Breast epithelium (tissue), 4 donors: ENCODE results near the gene DNAH17. TPM values are rescaled to one million over a fixed set of nuclear protein-coding genes. Genes with fewer than 3 reads are reported as not detected.
A peak's percentile ranks its signal among the peaks of the same experiment; 100 is the strongest.

Experiments used
- DNase-seq, 2 donors: peaks; one replicate each; pipeline ENCODE4 v3.0.0-alpha.2; 2019; ENCODE audit warnings: low spot score in 2 of 2
- H3K27ac ChIP-seq, 2 donors: fragments of 200-600 bp; sonication (generic) in 1 of 2; one replicate each; pipeline ENCODE4 v1.5.1; 2016 to 2019; ENCODE audit warnings: mild to moderate bottlenecking in 1 of 2
- H3K27me3 ChIP-seq, 2 donors: fragments of 200-600 bp; sonication (generic) in 1 of 2; one replicate each; pipeline versions ENCODE4 v1.5.1 to v1.6.0; 2017 to 2019; ENCODE audit warnings: control low read depth in 1 of 2, mild to moderate bottlenecking in 1 of 2
- H3K36me3 ChIP-seq: fragments of 200-600 bp; one replicate; pipeline ENCODE4 v1.5.1; 2019
- H3K4me1 ChIP-seq, 2 donors: fragments of 200-600 bp; sonication (generic); one replicate each; pipeline ENCODE4 v1.5.1; 2016 to 2019; ENCODE audit warnings: control low read depth in 1 of 2
- H3K4me3 ChIP-seq, 3 donors: fragments of 200-600 bp; sonication (generic); 1 replicate in 2 of 3; 2 replicates in 1 of 3; pipeline ENCODE4 v1.5.1; 2016 to 2019; ENCODE audit warnings: mild to moderate bottlenecking in 3 of 3, moderate library complexity in 2 of 3
- H3K9me3 ChIP-seq, 2 donors: fragments of 200-600 bp; sonication (generic) in 1 of 2; one replicate each; pipeline ENCODE4 v1.5.1; 2016 to 2019; ENCODE audit warnings: control low read depth in 1 of 2
- POLR2A ChIP-seq: fragments of 450-650 bp; IDR thresholded peaks from one replicate; pipeline ENCODE4 v1.6.1; 2016; ENCODE audit warnings: antibody characterized with exemption, mild to moderate bottlenecking, moderate library complexity
- POLR2AphosphoS5 ChIP-seq, 3 donors: sonication (generic); formaldehyde crosslinking; IDR thresholded peaks; one replicate each; pipeline ENCODE4 v1.6.1; 2017; ENCODE audit warnings: antibody characterized with exemption in 3 of 3
- intact Hi-C: fragments of 100-400 bp; cut with DNase I; formaldehyde crosslinking; loops from one replicate; pipeline ENCODE4 v1.15.1; 2023; ENCODE audit warnings: low total_unique reads
- total RNA-seq, 3 donors: library from RNA; depleted of rRNA; stranded (reverse); fragments of >200 nt; gene quantifications; one replicate each; pipeline ENCODE4 v1.1.0, GENCODE V29; 2016
- TF ChIP-seq, protein P1 (sequence below), 3 donors: fragments of 450-650 bp; IDR thresholded peaks; one replicate each; pipeline ENCODE4 v1.5.1; 2016 to 2017; ENCODE audit warnings: antibody characterized with exemption in 3 of 3, mild to moderate bottlenecking in 3 of 3, moderate library complexity in 3 of 3

The DNAH17 gene
- total RNA-seq, 3 donors from 2014 or later, result 0.15 to 0.33 TPM; not detected in 1

DNA sequence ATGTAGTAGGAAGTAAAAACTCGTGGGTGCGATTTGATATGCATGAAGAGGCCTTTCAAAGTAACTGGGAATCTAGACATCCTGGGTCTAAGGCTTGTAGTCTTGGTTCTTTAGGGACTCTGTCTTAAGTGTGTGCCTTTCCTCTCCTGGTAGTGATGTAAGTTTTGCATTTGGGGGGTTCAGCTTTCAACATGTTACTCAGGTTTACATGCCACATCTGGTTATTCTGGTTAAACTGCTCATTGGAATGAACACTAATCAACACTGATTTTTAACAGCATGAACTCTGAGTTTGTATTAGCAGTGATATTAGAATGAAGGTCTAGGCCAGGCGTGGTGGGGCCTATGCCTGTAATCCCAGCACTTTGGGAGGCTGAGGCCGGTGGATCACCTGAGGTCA lies 183.6 kb downstream of the DNAH17 start:
- H3K9me3 ChIP-seq, result no peaks in the 10 kb centered on the region
- no peaks in the 10 kb centered on the region for H3K36me3 ChIP-seq
- H3K4me1 ChIP-seq, result peaks cover 4 to 10% of the 10 kb centered on the region in 2 donors
- TF ChIP-seq, protein P1, sequence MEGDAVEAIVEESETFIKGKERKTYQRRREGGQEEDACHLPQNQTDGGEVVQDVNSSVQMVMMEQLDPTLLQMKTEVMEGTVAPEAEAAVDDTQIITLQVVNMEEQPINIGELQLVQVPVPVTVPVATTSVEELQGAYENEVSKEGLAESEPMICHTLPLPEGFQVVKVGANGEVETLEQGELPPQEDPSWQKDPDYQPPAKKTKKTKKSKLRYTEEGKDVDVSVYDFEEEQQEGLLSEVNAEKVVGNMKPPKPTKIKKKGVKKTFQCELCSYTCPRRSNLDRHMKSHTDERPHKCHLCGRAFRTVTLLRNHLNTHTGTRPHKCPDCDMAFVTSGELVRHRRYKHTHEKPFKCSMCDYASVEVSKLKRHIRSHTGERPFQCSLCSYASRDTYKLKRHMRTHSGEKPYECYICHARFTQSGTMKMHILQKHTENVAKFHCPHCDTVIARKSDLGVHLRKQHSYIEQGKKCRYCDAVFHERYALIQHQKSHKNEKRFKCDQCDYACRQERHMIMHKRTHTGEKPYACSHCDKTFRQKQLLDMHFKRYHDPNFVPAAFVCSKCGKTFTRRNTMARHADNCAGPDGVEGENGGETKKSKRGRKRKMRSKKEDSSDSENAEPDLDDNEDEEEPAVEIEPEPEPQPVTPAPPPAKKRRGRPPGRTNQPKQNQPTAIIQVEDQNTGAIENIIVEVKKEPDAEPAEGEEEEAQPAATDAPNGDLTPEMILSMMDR (IDR thresholded peaks at IDR 0.05), result no peak
- TF ChIP-seq POLR2A (no peak), POLR2AphosphoS5 (IDR thresholded peaks at IDR 0.05) (no peak)
- no peak for DNase-seq
- H3K27ac ChIP-seq, result no peak overlapping the region
- intact Hi-C loops, result no loop called here
- H3K27me3 ChIP-seq, result no peaks in the 10 kb centered on the region
- no peak overlapping the region for H3K4me3 ChIP-seq

GRCh38 chr17:78392295-78392694 lies 184.9 kb downstream of the DNAH17 start:
- H3K9me3 ChIP-seq, result no peaks in the 10 kb centered on the region
- no peaks in the 10 kb centered on the region for H3K27me3 ChIP-seq
- H3K4me3 ChIP-seq, result no peak overlapping the region
- peak overlapping the region in 1 of 2 donors; percentile 52 for H3K27ac ChIP-seq
- intact Hi-C loops, result no loop called here
- no peaks in the 10 kb centered on the region for H3K36me3 ChIP-seq
- peaks cover 0 to 3% of the 10 kb centered on the region in 2 donors for H3K4me1 ChIP-seq
- TF ChIP-seq POLR2A (no peak), POLR2AphosphoS5 (IDR thresholded peaks at IDR 0.05) (no peak)
- TF ChIP-seq, protein P1 (IDR thresholded peaks at IDR 0.05), result no peak
- DNase-seq, result no peak

- DNase-seq, result no peak
- H3K4me1 ChIP-seq, result no peaks in the 10 kb centered on the region
- no peaks in the 10 kb centered on the region for H3K9me3 ChIP-seq
- H3K27ac ChIP-seq, result peak overlapping the region; percentile 17 to 61
- no peak overlapping the region for H3K4me3 ChIP-seq
- intact Hi-C loops, result no loop called here
- no peaks in the 10 kb centered on the region for H3K36me3 ChIP-seq
- no peak for TF ChIP-seq POLR2A
- no peak for TF ChIP-seq POLR2AphosphoS5 (IDR thresholded peaks at IDR 0.05)
- TF ChIP-seq, protein P1 (IDR thresholded peaks at IDR 0.05), result no peak
- H3K27me3 ChIP-seq, result no peaks in the 10 kb centered on the region
Observed at GRCh38 chr17:78391843-78392242, 185.4 kb downstream of the DNAH17 start.

GRCh38 chr17:78391051-78391431 lies 186.2 kb downstream of the DNAH17 start:
- intact Hi-C loops, result no loop called here
- H3K4me1 ChIP-seq, result no peaks in the 10 kb centered on the region
- peak overlapping the region in 1 of 2 donors; percentile 61 for H3K27ac ChIP-seq
- H3K36me3 ChIP-seq, result no peaks in the 10 kb centered on the region
- DNase-seq, result no peak
- no peak overlapping the region for H3K4me3 ChIP-seq
- no peaks in the 10 kb centered on the region for H3K27me3 ChIP-seq
- no peaks in the 10 kb centered on the region for H3K9me3 ChIP-seq
- TF ChIP-seq, protein P1 (IDR thresholded peaks at IDR 0.05), result no peak
- TF ChIP-seq POLR2AphosphoS5 (IDR thresholded peaks at IDR 0.05) (no peak), POLR2A (no peak)

DNA sequence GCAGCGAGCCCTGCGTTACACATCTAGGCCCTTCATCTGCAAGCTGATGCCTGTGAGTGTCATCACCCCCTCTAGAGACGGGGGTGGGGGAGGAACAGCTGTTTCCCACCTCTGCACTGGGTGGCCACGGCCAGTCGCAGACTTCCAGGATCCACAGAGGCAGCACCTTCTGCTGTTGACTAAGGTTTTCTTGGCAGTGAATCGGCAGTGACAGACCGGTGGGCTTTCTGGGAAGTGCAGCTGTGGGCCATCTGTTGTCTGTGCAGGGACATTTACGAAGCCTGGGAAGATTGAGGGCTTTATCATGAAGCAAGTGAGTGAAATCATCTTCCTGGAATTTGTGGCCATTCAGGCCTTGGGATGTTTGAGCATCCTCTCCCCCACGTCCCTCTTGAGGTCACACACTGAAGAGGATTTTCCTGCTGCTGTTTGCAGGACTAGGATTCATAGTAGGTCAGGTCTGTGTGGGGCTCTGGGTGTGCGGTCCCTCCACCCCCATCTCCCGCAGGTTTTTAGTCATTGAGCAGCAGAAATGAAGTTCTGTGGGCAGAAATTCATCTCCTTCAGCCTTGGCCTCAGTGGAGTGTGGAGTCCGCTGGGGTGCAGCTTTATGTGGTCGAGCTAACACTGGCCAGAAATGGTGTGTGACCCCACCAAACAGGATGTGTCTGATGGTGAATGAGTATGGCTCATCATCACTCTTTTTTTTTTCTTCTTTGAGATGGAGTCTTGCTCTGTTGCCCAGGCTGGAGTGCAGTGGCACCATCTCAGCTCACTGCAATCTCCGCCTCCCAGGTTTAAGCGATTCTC lies 186.8 kb downstream of the DNAH17 start:
- no peaks in the 10 kb centered on the region for H3K27me3 ChIP-seq
- peak overlapping the region in 1 of 2 donors; percentile 32 for H3K27ac ChIP-seq
- no peaks in the 10 kb centered on the region for H3K4me1 ChIP-seq
- no peaks in the 10 kb centered on the region for H3K9me3 ChIP-seq
- no peaks in the 10 kb centered on the region for H3K36me3 ChIP-seq
- intact Hi-C loops, result no loop called here
- DNase-seq, result no peak
- no peak overlapping the region for H3K4me3 ChIP-seq
- TF ChIP-seq POLR2AphosphoS5 (IDR thresholded peaks at IDR 0.05) (peak in 1 of 3 donors; percentile 42), POLR2A (no peak)
